PC-3 (cell line): ENCODE results near the gene RABEPK. TPM values are rescaled to one million over a fixed set of nuclear protein-coding genes. Genes with fewer than 3 reads are reported as not detected.

Source experiments
- ATAC-seq: fragments of 200-7000 bp; cut with Tn5 transposase; 2 replicates; pipeline ENCODE4 v1.9.1; 2020; ENCODE audit warnings: mild to moderate bottlenecking, moderate library complexity
- BruUV-seq: library from RNA; stranded (reverse); fragments of 400-500 nt; replicated peaks from 2 replicates; lab custom pipeline; 2021; lab: Mats Ljungman, UMichigan
- CTCF ChIA-PET: fragments of 300-600 bp; sonication (Branson Sonifier 250); formaldehyde crosslinking; loops from one replicate; lab custom pipeline; 2022; ENCODE audit warnings: antibody characterized with exemption; lab: Charles Lee
- POLR2A ChIA-PET: fragments of 300-600 bp; sonication (Branson Sonifier 250); formaldehyde crosslinking; loops from one replicate; lab custom pipeline; 2022; ENCODE audit warnings: antibody characterized with exemption; ENCODE audit not compliant: unreplicated experiment; lab: Charles Lee
- DNase-seq: peaks from one replicate; pipeline ENCODE4 v3.0.0-alpha.2; 2015
- H2AFZ ChIP-seq: fragments of 300-600 bp; sonication (generic); 2 replicates; pipeline ENCODE4 v1.6.0; 2016; ENCODE audit warnings: antibody characterized with exemption, low read length
- H3F3A ChIP-seq: fragments of 300-600 bp; sonication (generic); one replicate; pipeline ENCODE4 v1.6.0; 2017; ENCODE audit warnings: antibody characterized with exemption, low read length, control low read depth, mild to moderate bottlenecking; ENCODE audit not compliant: unreplicated experiment
- H3K27ac ChIP-seq: fragments of 300-600 bp; sonication (generic); 2 replicates; pipeline ENCODE4 v1.5.1; 2016; ENCODE audit warnings: mild to moderate bottlenecking, low read length
- H3K27me3 ChIP-seq: fragments of 300-600 bp; sonication (generic); 2 replicates; pipeline ENCODE4 v1.6.1; 2016; ENCODE audit warnings: low read length, mixed read lengths
- H3K36me3 ChIP-seq: fragments of 300-600 bp; sonication (generic); 2 replicates; pipeline ENCODE4 v1.6.1; 2016; ENCODE audit warnings: low read depth, mixed run types, low read length, mixed read lengths
- H3K4me1 ChIP-seq: fragments of 300-600 bp; sonication (generic); 2 replicates; pipeline ENCODE4 v1.5.1; 2016; ENCODE audit warnings: low read length; ENCODE audit not compliant: insufficient read depth
- H3K4me2 ChIP-seq: fragments of 300-600 bp; sonication (generic); 2 replicates; pipeline ENCODE4 v1.6.0; 2016; ENCODE audit warnings: low read length
- H3K4me3 ChIP-seq: fragments of 300-600 bp; sonication (generic); 2 replicates; pipeline ENCODE4 v1.5.1; 2016; ENCODE audit warnings: mild to moderate bottlenecking, low read length, mixed read lengths
- H3K79me2 ChIP-seq: fragments of 300-600 bp; sonication (generic); 2 replicates; pipeline ENCODE4 v1.6.1; 2017; ENCODE audit warnings: low read length, mixed read lengths
- H3K9ac ChIP-seq: fragments of 300-600 bp; sonication (generic); 2 replicates; pipeline ENCODE4 v1.6.0; 2016; ENCODE audit warnings: mild to moderate bottlenecking, low read length
- H3K9me2 ChIP-seq: fragments of 300-600 bp; sonication (generic); replicated peaks from 2 replicates; pipeline ENCODE4 v1.6.1; 2016; ENCODE audit warnings: mixed run types, low read length, mixed read lengths
- H3K9me3 ChIP-seq: fragments of 300-600 bp; sonication (generic); 2 replicates; pipeline ENCODE4 v1.6.1; 2016; ENCODE audit warnings: low read length, mixed read lengths
- H4K20me1 ChIP-seq: fragments of 300-600 bp; sonication (generic); 2 replicates; pipeline ENCODE4 v1.6.1; 2016; ENCODE audit warnings: low read length, mixed read lengths
- EZH2 ChIP-seq: fragments of 300-600 bp; sonication (generic); IDR thresholded peaks from one replicate; pipeline ENCODE4 v1.6.1; 2017; ENCODE audit warnings: antibody characterized with exemption, mild to moderate bottlenecking, low read length; ENCODE audit not compliant: unreplicated experiment
- EZH2phosphoT487 ChIP-seq: fragments of 300-600 bp; sonication (generic); IDR thresholded peaks from 2 replicates; pipeline ENCODE4 v1.6.1; 2018; ENCODE audit warnings: mild to moderate bottlenecking, antibody characterized with exemption, low read length, borderline replicate concordance
- intact Hi-C: fragments of 100-400 bp; cut with micrococcal nuclease; formaldehyde crosslinking; loops from 2 replicates; pipeline ENCODE4 v1.9.0; 2023
- total RNA-seq: library from RNA; depleted of rRNA; stranded (reverse); fragments of >200 nt; gene quantifications from 2 replicates; pipeline ENCODE4 v1.2.3, GENCODE V29; 2014
- TF ChIP-seq, protein P1 (sequence below): fragments of 300-600 bp; sonication (generic); conservative IDR thresholded peaks from 2 replicates; pipeline ENCODE4 v1.5.1; 2017; ENCODE audit warnings: antibody characterized with exemption, low read depth, mild to moderate bottlenecking, low read length

The RABEPK gene
- total RNA-seq, 1 experiment from 2014 or later = 27.8 TPM

DNA sequence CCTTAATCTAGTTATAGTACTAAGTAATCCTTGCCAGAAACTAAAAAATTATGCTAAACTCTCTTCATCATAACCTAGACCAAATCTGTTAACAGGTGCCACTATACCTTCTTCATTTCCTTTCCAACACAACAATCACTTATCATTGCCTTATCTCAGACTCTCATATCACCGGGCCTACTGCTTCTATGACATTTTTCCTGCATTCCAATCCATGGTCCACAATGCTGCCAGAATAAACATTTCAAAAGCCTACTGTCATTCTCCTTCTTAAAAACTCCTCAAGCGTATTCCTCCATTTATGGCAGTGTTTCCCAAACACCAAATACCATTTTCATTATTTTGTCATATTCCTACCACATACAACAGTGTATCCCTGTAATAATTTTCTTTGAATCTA is 17.3 kb upstream of the RABEPK start:
- BruUV-seq = no TSS peak
- no peak overlapping the region for H2AFZ ChIP-seq
- intact Hi-C loops = no loop called here
- no peak for DNase-seq
- no peak overlapping the region for H3K4me2 ChIP-seq
- peaks cover 93% of the 10 kb centered on the region for H3K79me2 ChIP-seq
- no peaks in the 10 kb centered on the region for H3K27me3 ChIP-seq
- H3K9me3 ChIP-seq = no peaks in the 10 kb centered on the region
- CTCF ChIA-PET = no interaction called here
- no peak overlapping the region for H3K27ac ChIP-seq
- no peaks in the 10 kb centered on the region for H3K4me1 ChIP-seq
- H3F3A ChIP-seq = no peaks in the 10 kb centered on the region
- no peak overlapping the region for H3K9ac ChIP-seq
- ATAC-seq = no peak
- TF ChIP-seq EZH2 (no peak), EZH2phosphoT487 (no peak)
- TF ChIP-seq, protein P1, sequence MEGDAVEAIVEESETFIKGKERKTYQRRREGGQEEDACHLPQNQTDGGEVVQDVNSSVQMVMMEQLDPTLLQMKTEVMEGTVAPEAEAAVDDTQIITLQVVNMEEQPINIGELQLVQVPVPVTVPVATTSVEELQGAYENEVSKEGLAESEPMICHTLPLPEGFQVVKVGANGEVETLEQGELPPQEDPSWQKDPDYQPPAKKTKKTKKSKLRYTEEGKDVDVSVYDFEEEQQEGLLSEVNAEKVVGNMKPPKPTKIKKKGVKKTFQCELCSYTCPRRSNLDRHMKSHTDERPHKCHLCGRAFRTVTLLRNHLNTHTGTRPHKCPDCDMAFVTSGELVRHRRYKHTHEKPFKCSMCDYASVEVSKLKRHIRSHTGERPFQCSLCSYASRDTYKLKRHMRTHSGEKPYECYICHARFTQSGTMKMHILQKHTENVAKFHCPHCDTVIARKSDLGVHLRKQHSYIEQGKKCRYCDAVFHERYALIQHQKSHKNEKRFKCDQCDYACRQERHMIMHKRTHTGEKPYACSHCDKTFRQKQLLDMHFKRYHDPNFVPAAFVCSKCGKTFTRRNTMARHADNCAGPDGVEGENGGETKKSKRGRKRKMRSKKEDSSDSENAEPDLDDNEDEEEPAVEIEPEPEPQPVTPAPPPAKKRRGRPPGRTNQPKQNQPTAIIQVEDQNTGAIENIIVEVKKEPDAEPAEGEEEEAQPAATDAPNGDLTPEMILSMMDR = no peak
- H4K20me1 ChIP-seq = 0 out of 2 replicates have a peak, but pooled peaks cover 9% of the 10 kb centered on the region
- POLR2A ChIA-PET = no interaction called here
- no peak overlapping the region for H3K4me3 ChIP-seq
- H3K36me3 ChIP-seq = no peaks in the 10 kb centered on the region
- no peaks in the 10 kb centered on the region for H3K9me2 ChIP-seq

- TF ChIP-seq, protein P1 = no peak
- CTCF ChIA-PET = no interaction called here
- DNase-seq = no peak
- Histone ChIP-seq H3K9ac (no peak overlapping the region), H3K79me2 (peaks cover 93% of the 10 kb centered on the region), H3K36me3 (no peaks in the 10 kb centered on the region), H3K4me3 (no peak overlapping the region), H3K4me2 (no peak overlapping the region), H3K27me3 (no peaks in the 10 kb centered on the region), H3K4me1 (no peaks in the 10 kb centered on the region), H4K20me1 (0 out of 2 replicates have a peak, but pooled peaks cover 9% of the 10 kb centered on the region), H3K9me2 (no peaks in the 10 kb centered on the region), H3K9me3 (no peaks in the 10 kb centered on the region), H3K27ac (no peak overlapping the region), H2AFZ (no peak overlapping the region), H3F3A (no peaks in the 10 kb centered on the region)
- ATAC-seq = no peak
- POLR2A ChIA-PET = no interaction called here
- BruUV-seq = no TSS peak
- intact Hi-C loops = no loop called here
These were observed 16.8 kb upstream of the RABEPK start for GRCh38 chr9:125183561-125183960.

GRCh38 chr9:125189011-125189360 is 11.4 kb upstream of the RABEPK start:
- DNase-seq = no peak
- Histone ChIP-seq H3K79me2 (peaks cover 64% of the 10 kb centered on the region), H3K4me3 (peak overlapping the region; percentile 99), H3K4me1 (no peaks in the 10 kb centered on the region), H3F3A (no peaks in the 10 kb centered on the region), H3K9me3 (no peaks in the 10 kb centered on the region), H3K27me3 (no peaks in the 10 kb centered on the region), H3K9me2 (no peaks in the 10 kb centered on the region), H3K4me2 (peak overlapping the region; percentile 84), H3K9ac (peak overlapping the region; percentile 98), H3K27ac (peak overlapping the region; percentile 55), H2AFZ (peak overlapping the region; percentile 88), H3K36me3 (no peaks in the 10 kb centered on the region), H4K20me1 (no peaks in the 10 kb centered on the region)
- ATAC-seq = peak; percentile 30
- BruUV-seq = TSS peak; percentile 80
- intact Hi-C loops = no loop called here
- CTCF ChIA-PET = no interaction called here
- TF ChIP-seq, protein P1 = no peak
- TF ChIP-seq EZH2 (no peak), EZH2phosphoT487 (no peak)
- POLR2A ChIA-PET = no interaction called here
